K562 (cell line): ENCODE results near the gene LMAN2. TPM values are rescaled to one million over a fixed set of nuclear protein-coding genes. Genes with fewer than 3 reads are reported as not detected.

Experiments
- ADNP ChIP-seq: fragments of 200-800 bp; sonication (Bioruptor generic); IDR thresholded peaks from 2 replicates; pipeline ENCODE4 v1.6.1; 2016; ENCODE audit warnings: missing genetic modification characterization, missing compliant biosample characterization
- ERF ChIP-seq: fragments of 450-650 bp; formaldehyde crosslinking; IDR thresholded peaks from 2 replicates; pipeline ENCODE4 v1.4.0; 2020; ENCODE audit warnings: mild to moderate bottlenecking, mixed read lengths
- FOXA1 ChIP-seq: fragments of 450-650 bp; IDR thresholded peaks from 2 replicates; pipeline ENCODE4 v1.6.1; 2016; ENCODE audit warnings: mild to moderate bottlenecking, borderline replicate concordance
- FUS ChIP-seq: fragments of 200-400 bp; formaldehyde crosslinking; optimal IDR thresholded peaks from 2 replicates; pipeline ENCODE3; 2017; ENCODE audit warnings: low read depth, low read length
- HDAC1 ChIP-seq, 2 experiments: fragments of 450-650 bp; IDR thresholded peaks; 2 replicates each; pipeline ENCODE4 v1.6.1; 2016 to 2017; ENCODE audit warnings: inconsistent platforms in 1 of 2, mild to moderate bottlenecking in 1 of 2, moderate library complexity in 1 of 2
- HNRNPL ChIP-seq: fragments of 200-400 bp; formaldehyde crosslinking; IDR thresholded peaks from 2 replicates; pipeline ENCODE4 v1.6.1; 2017; ENCODE audit warnings: low read depth, mild to moderate bottlenecking, low read length
- KLF13 ChIP-seq: fragments of 450-650 bp; IDR thresholded peaks from 2 replicates; pipeline ENCODE4 v1.6.1; 2016; ENCODE audit warnings: missing genetic modification characterization, low read depth, mild to moderate bottlenecking, missing compliant biosample characterization, moderate library complexity, borderline replicate concordance
- LCOR ChIP-seq: sonication (generic); formaldehyde crosslinking; IDR thresholded peaks from 2 replicates; pipeline ENCODE4 v1.8.0; 2022; ENCODE audit warnings: mild to moderate bottlenecking, missing genetic modification reagents
- MEF2D ChIP-seq: conservative IDR thresholded peaks from 2 replicates; pipeline ENCODE4 v1.6.1; 2016; ENCODE audit warnings: low read depth, missing genetic modification characterization, missing compliant biosample characterization
- MLX ChIP-seq, 2 experiments: fragments of 450-650 bp in 1 of 2; sonication (generic) in 1 of 2; formaldehyde crosslinking; conservative IDR thresholded peaks; 2 replicates each; pipeline versions ENCODE4 v1.4.0 to v1.8.1; 2020 to 2022; ENCODE audit warnings: mild to moderate bottlenecking in 1 of 2, missing genetic modification reagents in 1 of 2
- MYNN ChIP-seq, 2 experiments: sonication (generic); formaldehyde crosslinking in 1 of 2; IDR thresholded peaks; 2 replicates each; pipeline versions ENCODE4 v1.5.0 to v1.6.1; 2016 to 2020; ENCODE audit warnings: antibody characterized with exemption in 1 of 2, missing genetic modification reagents in 1 of 2
- NONO ChIP-seq, 2 experiments: fragments of 200-400 bp in 1 of 2; fragments of 450-650 bp in 1 of 2; formaldehyde crosslinking in 1 of 2; IDR thresholded peaks; 2 replicates each; pipeline ENCODE4 v1.6.1; 2017; ENCODE audit warnings: low read depth in 2 of 2, mild to moderate bottlenecking in 2 of 2, moderate library complexity in 2 of 2, low read length in 1 of 2
- PHB ChIP-seq: fragments of 250-450 bp; sonication (Bioruptor Pico); IDR thresholded peaks from 2 replicates; pipeline ENCODE4 v1.5.0; 2021
- POLR2A ChIP-seq: fragments of 450-650 bp; conservative IDR thresholded peaks from 2 replicates; pipeline ENCODE4 v1.6.1; 2016
- PRMT5 ChIP-seq: sonication (generic); formaldehyde crosslinking; IDR thresholded peaks from 2 replicates; pipeline ENCODE4 v1.5.0; 2020; ENCODE audit warnings: missing genetic modification reagents
- RBM34 ChIP-seq: fragments of 200-400 bp; formaldehyde crosslinking; IDR thresholded peaks from 2 replicates; pipeline ENCODE4 v1.6.1; 2018; ENCODE audit warnings: low read length, borderline replicate concordance; ENCODE audit not compliant: insufficient read depth
- RFX7 ChIP-seq: fragments of 250-450 bp; sonication (Bioruptor Pico); IDR thresholded peaks from 2 replicates; pipeline ENCODE4 v1.5.1; 2021; ENCODE audit warnings: mild to moderate bottlenecking
- SMAD2 ChIP-seq: fragments of 150-350 bp; IDR thresholded peaks from 2 replicates; pipeline ENCODE4 v1.6.1; 2014; ENCODE audit warnings: low read depth, mild to moderate bottlenecking, low read length
- SNRNP70 ChIP-seq: fragments of 200-400 bp; formaldehyde crosslinking; optimal IDR thresholded peaks from 2 replicates; pipeline ENCODE3; 2017; ENCODE audit warnings: low read depth, low read length
- TCF7L2 ChIP-seq: fragments of 150-350 bp; IDR thresholded peaks from 2 replicates; pipeline ENCODE4 v1.6.1; 2016; ENCODE audit warnings: low read depth, mild to moderate bottlenecking, low read length, moderate library complexity
- ZBTB43 ChIP-seq: sonication (generic); formaldehyde crosslinking; IDR thresholded peaks from 2 replicates; pipeline ENCODE4 v1.8.0; 2023; ENCODE audit warnings: mild to moderate bottlenecking, missing genetic modification reagents
- ZC3H4 ChIP-seq: sonication (generic); formaldehyde crosslinking; IDR thresholded peaks from 2 replicates; pipeline ENCODE4 v1.9.0; 2021; ENCODE audit warnings: missing genetic modification reagents, borderline replicate concordance
- ZNF121 ChIP-seq: sonication (generic); formaldehyde crosslinking; conservative IDR thresholded peaks from 2 replicates; pipeline ENCODE4 v1.8.0; 2022; ENCODE audit warnings: missing genetic modification reagents
- ZNF316 ChIP-seq: fragments of 450-650 bp; IDR thresholded peaks from 2 replicates; pipeline ENCODE4 v1.6.1; 2016
- ZNF324 ChIP-seq: fragments of 250-450 bp; sonication (Bioruptor Pico); IDR thresholded peaks from 2 replicates; pipeline ENCODE4 v1.4.0; 2020; ENCODE audit warnings: mild to moderate bottlenecking
- ZNF507 ChIP-seq: conservative IDR thresholded peaks from 2 replicates; pipeline ENCODE4 v1.6.1; 2017; ENCODE audit warnings: missing genetic modification characterization, missing compliant biosample characterization
- ZNF76 ChIP-seq: fragments of 250-450 bp; sonication (Bioruptor Pico); IDR thresholded peaks from 2 replicates; pipeline ENCODE4 v1.4.0; 2020; ENCODE audit warnings: mild to moderate bottlenecking, moderate library complexity, borderline replicate concordance
- ZNF766 ChIP-seq: fragments of 200-800 bp; sonication (Bioruptor generic); conservative IDR thresholded peaks from 2 replicates; pipeline ENCODE4 v1.6.1; 2016; ENCODE audit warnings: missing genetic modification characterization, missing compliant biosample characterization
- ZNF79 ChIP-seq: fragments of 250-450 bp; sonication (Bioruptor Pico); IDR thresholded peaks from 2 replicates; pipeline ENCODE4 v1.4.0; 2020; ENCODE audit warnings: low read depth, mild to moderate bottlenecking, moderate library complexity
- ZSCAN29 ChIP-seq: fragments of 450-650 bp; IDR thresholded peaks from 2 replicates; pipeline ENCODE4 v1.6.1; 2017
- polyA plus RNA-seq, 8 experiments: library from polyadenylated mRNA; depleted of rRNA in 4 of 8; stranded (reverse) in 5 of 8; unstranded in 3 of 8; fragments of >200 nt; fragmentation: Nextera tagmentation in 2 of 8; fragmentation: Illumina TruSeq in 1 of 8; extraction: Ambion mirVana in 2 of 8; extraction: Trizol in 1 of 8; gene quantifications; 2 replicates each; pipeline versions ENCODE4 v1.2.1 to v1.2.3, GENCODE V29; 2011 to 2014; ENCODE audit warnings: inconsistent platforms in 1 of 8, missing spikeins in 1 of 8
- total RNA-seq, 7 experiments: library from RNA; depleted of rRNA in 6 of 7; stranded (reverse); fragments of >200 nt in 6 of 7; fragmentation: Illumina TruSeq in 2 of 7; extraction: Trizol in 2 of 7; gene quantifications; 2 replicates each; pipeline versions ENCODE4 v1.2.1 to v1.2.3, GENCODE V29; 2011 to 2021; ENCODE audit warnings: low replicate concordance in 1 of 7

The LMAN2 gene
- total and polyA plus RNA-seq, 9 of the 15 experiments (the other 6 are each of a cell fraction or from before 2014, with no cell fraction given): 2.7 to 254 (median 136) TPM

DNA sequence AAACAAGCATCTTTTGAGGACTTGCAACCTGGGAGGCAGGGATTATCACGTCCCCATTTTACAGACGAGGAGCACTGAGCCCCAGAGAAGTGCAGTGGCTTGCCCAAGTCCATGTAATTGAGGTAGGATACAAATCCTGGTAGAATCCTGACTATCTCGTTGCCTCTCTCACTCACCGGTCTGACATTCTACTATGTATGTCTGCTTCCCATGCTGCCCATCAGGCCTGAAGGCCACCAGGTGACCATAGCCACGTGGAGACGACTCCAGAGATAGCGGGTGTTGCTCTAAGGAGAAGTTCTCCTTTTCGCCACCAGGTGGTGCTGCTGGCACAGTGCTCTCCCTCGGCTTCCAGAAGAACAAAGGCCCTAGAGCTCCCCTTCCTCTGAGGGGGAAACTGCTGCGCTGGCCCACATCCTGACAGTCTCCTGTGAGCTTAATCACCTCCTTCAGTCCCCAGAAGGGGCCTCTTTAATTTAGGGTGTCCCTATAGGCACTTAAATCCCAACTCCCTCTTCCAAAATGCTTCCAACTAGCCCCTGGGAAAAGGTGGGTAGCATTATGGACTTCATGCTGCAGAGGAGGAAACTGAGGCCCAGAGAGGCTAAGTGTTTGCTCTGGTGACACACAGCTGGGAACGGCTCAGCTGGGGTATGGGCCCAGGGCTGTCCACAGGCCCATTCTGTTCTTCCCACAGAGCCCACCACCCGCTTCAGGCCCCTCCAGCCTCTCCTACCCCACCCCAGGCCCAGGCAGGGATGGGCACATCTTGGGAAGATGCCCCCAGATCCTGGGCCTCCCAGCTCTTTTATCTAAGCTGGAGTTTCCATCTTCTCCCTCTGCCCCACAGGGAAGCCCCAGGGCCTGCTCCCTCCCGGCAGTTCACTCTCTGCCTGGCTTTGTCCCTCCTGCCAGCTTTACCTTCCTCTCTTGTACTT is 39.2 kb upstream of the LMAN2 start (continued):
- TF ChIP-seq MEF2D (tag) (no peak), ZSCAN29 (no peak), ZC3H4 (CRISPR knock-in tag) (no peak), ERF (CRISPR knock-in tag) (no peak), MYNN (IDR thresholded peaks at IDR 0.05) (no peak), MYNN (CRISPR knock-in tag; IDR thresholded peaks at IDR 0.05) (no peak), ZNF316 (no peak), POLR2A (no peak), NONO (IDR thresholded peaks at IDR 0.05; ENCODE audit: low read depth in 2 of 2, low read length in 1 of 2) (no peak; a peak in 1 of 4 replicates), RFX7 (CRISPR knock-in tag) (no peak), PRMT5 (no peak), FOXA1 (no peak), MLX (CRISPR knock-in tag; conservative IDR thresholded peaks at IDR 0.05) (no peak), FUS (no peak), ZNF324 (no peak), PHB (CRISPR knock-in tag) (no peak), HNRNPL (no peak), ZNF121 (CRISPR knock-in tag) (no peak), ZBTB43 (no peak), HDAC1 (IDR thresholded peaks at IDR 0.05) (peak in 1 of 2 experiments; percentile 52; a peak in 2 of 4 replicates), ZNF76 (CRISPR knock-in tag) (no peak), ZNF766 (no peak), TCF7L2 (no peak), ZNF507 (no peak), LCOR (CRISPR knock-in tag) (no peak), SNRNP70 (no peak), SMAD2 (no peak), ADNP (tag) (no peak), KLF13 (tag) (no peak), ZNF79 (CRISPR knock-in tag) (no peak), RBM34 (no peak)
